C1 segment of cervical spinal cord (tissue), 14 donors: Measurements from ENCODE around the gene PPA1.
A peak's percentile ranks its signal among the peaks of the same experiment; 100 is the strongest.
"Not testable (repeated sequence)": the region's sequence is repeated elsewhere in the genome, so short reads cannot be mapped to it uniquely, and the experiment has no call there.

Experiments used
- DNase-seq, 14 donors: peaks; one replicate each; lab custom pipeline; 2025; lab: John Stamatoyannopoulos, UW

The PPA1 gene

GRCh38 chr10:70222340-70222794 is 10.9 kb downstream of the PPA1 start:
- no peak for DNase-seq

GRCh38 chr10:70221030-70221429 is 12.2 kb downstream of the PPA1 start:
- no peak for DNase-seq

- DNase-seq, result no peak
Measured at GRCh38 chr10:70212879-70213278, 20.4 kb downstream of the PPA1 start.

GRCh38 chr10:70212277-70212676 is 21.0 kb downstream of the PPA1 start:
- DNase-seq, result no peak

GRCh38 chr10:70206762-70207161 is 26.5 kb downstream of the PPA1 start:
- no peak for DNase-seq

GRCh38 chr10:70201105-70201504 is 32.1 kb downstream of the PPA1 start:
- DNase-seq, result no peak

GRCh38 chr10:70198696-70199466 is 34.3 kb downstream of the PPA1 start:
- DNase-seq, result no peak

- DNase-seq, result peak in 9 of 14 donors; percentile 10 to 44 (median 23)
Measured at GRCh38 chr10:70197235-70197945, 35.8 kb downstream of the PPA1 start.

- DNase-seq, result no peak
Measured at GRCh38 chr10:70193391-70193844, 39.8 kb downstream of the PPA1 start.

GRCh38 chr10:70192326-70192968 is 40.8 kb downstream of the PPA1 start:
- DNase-seq, result no peak

GRCh38 chr10:70191972-70192305 is 41.3 kb downstream of the PPA1 start:
- DNase-seq, result no peak

- no peak for DNase-seq
Measured at GRCh38 chr10:70191161-70191971, 41.9 kb downstream of the PPA1 start.

GRCh38 chr10:70190581-70190980 is 42.6 kb downstream of the PPA1 start:
- DNase-seq, result no peak

GRCh38 chr10:70190102-70190501 is 43.1 kb downstream of the PPA1 start:
- DNase-seq, result no peak

GRCh38 chr10:70188768-70189167 is 44.5 kb downstream of the PPA1 start:
- DNase-seq, result no peak

- DNase-seq, result no peak
Measured at GRCh38 chr10:70186571-70186970, 46.7 kb downstream of the PPA1 start.

- no peak for DNase-seq
Measured at GRCh38 chr10:70186090-70186489, 47.1 kb downstream of the PPA1 start.

GRCh38 chr10:70183304-70183703 is 49.9 kb downstream of the PPA1 start:
- no peak for DNase-seq

GRCh38 chr10:70179209-70179608 is 54.0 kb downstream of the PPA1 start:
- DNase-seq, result not testable (repeated sequence)

- no peak for DNase-seq
Measured at GRCh38 chr10:70178139-70178725, 55.0 kb downstream of the PPA1 start.

- no peak for DNase-seq
Measured at GRCh38 chr10:70176441-70176840, 56.8 kb downstream of the PPA1 start.
